Neural crest cell (in vitro differentiated cells): Measurements from ENCODE around the gene SKP2. TPM values are rescaled to one million over a fixed set of nuclear protein-coding genes. Genes with fewer than 3 reads are reported as not detected.

Experiments used
- DNase-seq: peaks from one replicate; pipeline ENCODE4 v3.0.0; 2021; ENCODE audit warnings: low read depth, mixed read lengths, low spot score
- H3K27ac Mint-ChIP-seq: one replicate; pipeline ENCODE4 v1.8.0; 2021; ENCODE audit warnings: mild to moderate bottlenecking, mixed read lengths; ENCODE audit not compliant: unreplicated experiment
- H3K27me3 Mint-ChIP-seq: 2 replicates; pipeline ENCODE4 v1.8.0; 2021; ENCODE audit warnings: low read depth, mild to moderate bottlenecking, mixed read lengths
- H3K36me3 Mint-ChIP-seq: 2 replicates; pipeline ENCODE4 v1.8.0; 2021; ENCODE audit warnings: low read depth, mild to moderate bottlenecking, mixed read lengths
- H3K4me1 Mint-ChIP-seq: 2 replicates; pipeline ENCODE4 v1.8.0; 2021; ENCODE audit warnings: mixed read lengths
- H3K4me3 Mint-ChIP-seq: one replicate; pipeline ENCODE4 v1.8.0; 2021; ENCODE audit warnings: mild to moderate bottlenecking, mixed read lengths
- H3K9me3 Mint-ChIP-seq: 2 replicates; pipeline ENCODE4 v1.8.0; 2021; ENCODE audit warnings: mixed read lengths
- CTCF ChIP-seq: fragments of 200-600 bp; sonication (generic); conservative IDR thresholded peaks from 2 replicates; pipeline ENCODE4 v1.5.0; 2021; ENCODE audit warnings: antibody characterized with exemption, mild to moderate bottlenecking
- long read RNA-seq: library from polyadenylated mRNA; unstranded; transcript quantifications from one replicate; pipeline ENCODE4 v2.0.0, GENCODE V29; 2020
- total RNA-seq: library from RNA; stranded (reverse); gene quantifications from 2 replicates; pipeline ENCODE4 v1.2.1, GENCODE V29; 2021

Gene SKP2
- 147 and 153 TPM in 2 replicates for total RNA-seq
- long read RNA-seq, transcript SKP2-201 (10 exons, 1,537 nt) = major isoform, 23 of 62 reads
- long read RNA-seq, transcript SKP2-202 (10 exons, 3,759 nt) = minor isoform, 18 of 62 reads
- long read RNA-seq, partial matches to known transcripts = 2 of 62 reads
- long read RNA-seq, other reads (novel, unspliced or antisense) = 19 of 62 reads

- Mint-ChIP-seq H3K9me3 (no peaks in the 10 kb centered on the region), H3K36me3 (peaks cover 13% of the 10 kb centered on the region), H3K4me1 (peaks cover 43% of the 10 kb centered on the region), H3K27ac (peak within 1 kb of the TSS; percentile 95), H3K4me3 (peak within 1 kb of the TSS; percentile 98), H3K27me3 (no peaks in the 10 kb centered on the region)
- peak; percentile 93 for DNase-seq
- TF ChIP-seq CTCF = no peak
Measured at GRCh38 chr5:36151434-36152323, at the start of gene SKP2, which contains the start of gene LMBRD2. TSS of gene SKP2 (plus strand) at chr5:36152111. CDS start at chr5:36152263, 152 bp downstream. TSS of gene LMBRD2 (minus strand) at chr5:36151887. CDS start at chr5:36143349, 8,538 bp downstream.

- TF ChIP-seq CTCF = no peak
- DNase-seq = no peak
Measured at GRCh38 chr5:36105819-36106218, 46.1 kb upstream of the SKP2 start.

GRCh38 chr5:36108758-36109460 is 43.0 kb upstream of the SKP2 start:
- H3K9me3 Mint-ChIP-seq = no peaks in the 10 kb centered on the region
- no peaks in the 10 kb centered on the region for H3K4me1 Mint-ChIP-seq
- no peak for DNase-seq
- no peaks in the 10 kb centered on the region for H3K27me3 Mint-ChIP-seq
- no peak overlapping the region for H3K4me3 Mint-ChIP-seq
- no peak overlapping the region for H3K27ac Mint-ChIP-seq
- no peak for TF ChIP-seq CTCF
- peaks cover 19% of the 10 kb centered on the region for H3K36me3 Mint-ChIP-seq

More at GRCh38 chr5:36105819-36106218, 46.1 kb upstream of the SKP2 start:
- H3K4me3 Mint-ChIP-seq = no peak overlapping the region
- H3K27ac Mint-ChIP-seq = no peak overlapping the region
- no peaks in the 10 kb centered on the region for H3K27me3 Mint-ChIP-seq
- H3K36me3 Mint-ChIP-seq = peaks cover 19% of the 10 kb centered on the region
- no peaks in the 10 kb centered on the region for H3K4me1 Mint-ChIP-seq
- no peaks in the 10 kb centered on the region for H3K9me3 Mint-ChIP-seq

- Mint-ChIP-seq H3K27me3 (no peaks in the 10 kb centered on the region), H3K4me3 (no peak overlapping the region), H3K36me3 (peaks cover 16% of the 10 kb centered on the region), H3K9me3 (no peaks in the 10 kb centered on the region), H3K4me1 (no peaks in the 10 kb centered on the region), H3K27ac (no peak overlapping the region)
- no peak for DNase-seq
- no peak for TF ChIP-seq CTCF
Measured at GRCh38 chr5:36111238-36111637, 40.7 kb upstream of the SKP2 start.

GRCh38 chr5:36125868-36126267 is 26.0 kb upstream of the SKP2 start:
- no peaks in the 10 kb centered on the region for H3K4me1 Mint-ChIP-seq
- DNase-seq = no peak
- H3K27me3 Mint-ChIP-seq = no peaks in the 10 kb centered on the region
- H3K27ac Mint-ChIP-seq = no peak overlapping the region
- peaks cover 10% of the 10 kb centered on the region for H3K9me3 Mint-ChIP-seq
- no peak for TF ChIP-seq CTCF
- H3K4me3 Mint-ChIP-seq = no peak overlapping the region
- peaks cover 24% of the 10 kb centered on the region for H3K36me3 Mint-ChIP-seq
